ENCODE data around the gene MYL2. TPM values are rescaled to one million over a fixed set of nuclear protein-coding genes. Genes with fewer than 3 reads are reported as not detected.

MYL2 gene
- polyA plus RNA-seq, 1 experiment = not detected

DNA sequence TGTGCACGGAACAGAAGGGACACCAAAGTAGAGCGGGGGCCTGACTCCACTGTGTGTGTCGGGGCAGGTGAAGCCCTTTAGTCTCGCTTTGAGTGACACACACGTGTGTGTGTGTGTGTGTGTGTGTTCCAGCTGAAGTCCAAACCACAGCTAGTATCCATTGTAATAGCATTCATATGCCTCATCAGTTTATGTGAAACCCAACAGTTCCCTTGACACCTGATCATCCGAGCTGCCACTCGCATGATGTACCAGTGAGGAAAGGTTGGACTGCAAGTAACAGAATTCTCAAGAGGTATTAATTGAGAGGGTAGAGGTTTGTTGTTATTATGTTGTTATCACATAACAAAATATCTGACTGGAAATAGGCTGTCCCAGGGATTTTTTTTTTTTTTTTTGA lies 57.2 kb downstream of the MYL2 start:
- DNase-seq (ENCODE audit: low read depth) = no peak
- POLR2A ChIA-PET = no interaction called here
- CTCF ChIA-PET = no interaction called here
- no peak for TF ChIP-seq CTCF (IDR thresholded peaks at IDR 0.05; ENCODE audit: insufficient read depth, low read depth, low read length)
- Histone ChIP-seq H3K36me3 (ENCODE audit: control insufficient read depth, insufficient read depth, low read length) (no peaks in the 10 kb centered on the region), H3K27me3 (ENCODE audit: control insufficient read depth, insufficient read depth, low read length) (peaks cover 2% of the 10 kb centered on the region), H3K4me3 (ENCODE audit: low read depth, low read length) (no peak overlapping the region)

DNA sequence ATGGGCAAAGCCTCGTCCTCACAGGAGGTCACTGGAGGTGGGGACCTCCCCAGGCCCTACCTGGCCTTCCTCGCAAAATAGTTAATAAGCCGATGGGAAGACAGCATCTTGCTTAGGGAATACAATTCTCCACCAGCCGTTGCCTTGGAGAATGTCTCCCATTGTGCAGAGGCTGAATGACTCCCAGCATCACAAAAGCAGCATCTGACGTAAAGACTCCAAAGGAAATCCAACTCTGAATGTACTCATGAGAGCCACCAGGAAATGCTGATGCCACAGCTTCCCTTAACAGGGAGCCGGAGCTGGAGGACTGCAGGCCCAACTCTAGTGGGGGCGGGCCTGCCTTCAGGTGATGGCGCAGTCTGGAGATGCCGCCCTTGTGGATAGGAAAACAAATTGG lies 58.0 kb downstream of the MYL2 start:
- ChIA-PET POLR2A (no interaction called here), CTCF (no interaction called here)
- TF ChIP-seq CTCF (IDR thresholded peaks at IDR 0.05; ENCODE audit: insufficient read depth, low read depth, low read length) = no peak

DNA sequence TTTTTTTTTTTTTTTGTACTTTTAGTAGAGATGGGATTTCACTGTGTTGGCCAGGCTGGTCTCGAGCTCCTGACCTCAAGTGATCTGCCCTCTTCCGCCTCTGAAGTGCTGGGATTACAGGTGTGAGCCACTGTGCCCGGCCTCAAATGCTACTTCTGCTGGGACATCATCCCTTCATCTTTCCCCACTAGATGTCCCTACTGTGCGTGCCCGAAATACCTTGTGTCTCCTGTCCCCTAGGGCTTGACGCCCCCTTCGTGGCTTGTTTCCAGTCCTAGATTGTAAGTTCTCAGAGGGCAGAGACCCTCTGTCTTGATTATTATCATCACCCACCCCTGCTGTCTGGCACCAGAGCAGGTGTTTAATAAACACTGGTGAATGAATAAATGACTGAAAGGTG lies 58.6 kb downstream of the MYL2 start:
- no peak for DNase-seq (ENCODE audit: low read depth)
- no peak for TF ChIP-seq CTCF (IDR thresholded peaks at IDR 0.05; ENCODE audit: insufficient read depth, low read depth, low read length)
- no peak overlapping the region for H3K4me3 ChIP-seq (ENCODE audit: low read depth, low read length)
- ChIA-PET CTCF (no interaction called here), POLR2A (no interaction called here)
- peaks cover 2% of the 10 kb centered on the region for H3K27me3 ChIP-seq (ENCODE audit: control insufficient read depth, insufficient read depth, low read length)
- no peaks in the 10 kb centered on the region for H3K36me3 ChIP-seq (ENCODE audit: control insufficient read depth, insufficient read depth, low read length)

More for the DNA sequence above, 58.0 kb downstream of the MYL2 start:
- H3K4me3 ChIP-seq (ENCODE audit: low read depth, low read length) = no peak overlapping the region
- H3K36me3 ChIP-seq (ENCODE audit: control insufficient read depth, insufficient read depth, low read length) = no peaks in the 10 kb centered on the region
- peaks cover 2% of the 10 kb centered on the region for H3K27me3 ChIP-seq (ENCODE audit: control insufficient read depth, insufficient read depth, low read length)
- DNase-seq (ENCODE audit: low read depth) = no peak

Other genes starting within 250 kb of the MYL2 start
- gene HVCN1, start 231.5 kb downstream of the MYL2 start, polyA plus RNA-seq (2011; rRNA removed) = 2.6 and 3.9 TPM in 2 replicates
- 58.1 and 91.5 TPM in 2 replicates for gene PPP1CC, start 177.7 kb downstream of the MYL2 start, polyA plus RNA-seq (2011; rRNA removed)
- not detected in 2 replicates for gene CCDC63, start 73.6 kb downstream of the MYL2 start, polyA plus RNA-seq (2011; rRNA removed)
- gene CUX2, start 113.6 kb upstream of the MYL2 start, polyA plus RNA-seq (2011; rRNA removed) = not detected in 2 replicates